CD4-positive, alpha-beta memory T cell (primary cell): ENCODE results near the gene EDEM1. TPM values are rescaled to one million over a fixed set of nuclear protein-coding genes. Genes with fewer than 3 reads are reported as not detected.

ENCODE experiments used
- microRNA-seq: library from miRNA; unstranded; fragments of <30 nt; microRNA quantifications from one replicate; pipeline ENCODE4 v1.2.0, GENCODE V29; 2021; ENCODE audit warnings: borderline replicate concordance, borderline number of aligned reads, borderline microRNAs expressed, mixed read lengths
- polyA plus RNA-seq, 2 donors: library from polyadenylated mRNA; unstranded; fragments of 300-500 nt; fragmentation: Illumina TruSeq; gene quantifications; one replicate each; pipeline ENCODE4 v1.2.3, GENCODE V29; 2021
- total RNA-seq, 2 experiments: library from RNA; stranded (reverse); gene quantifications; one replicate each; pipeline ENCODE4 v1.2.3, GENCODE V29; 2021

The EDEM1 gene
- total and polyA plus RNA-seq, 4 experiments from 2014 or later: 42.4 to 153 (median 99.4) TPM

Small RNAs within 50 kb of the gene (microRNA-seq; reads per million reads assigned to microRNA genes)
- not detected for gene MIR4790

Other genes starting within 250 kb of the EDEM1 start
- 10 to 100 TPM; 44.9 to 45.8 TPM for gene BHLHE40, start 208.3 kb upstream of the EDEM1 start, total RNA-seq
- 10 to 100 TPM; 33.0 to 34.6 TPM for gene BHLHE40, start 208.3 kb upstream of the EDEM1 start, polyA plus RNA-seq
- gene ARL8B, start 65.4 kb upstream of the EDEM1 start, total RNA-seq: 10 to 100 TPM; 55.5 to 60.5 TPM
- gene ARL8B, start 65.4 kb upstream of the EDEM1 start, polyA plus RNA-seq: 10 to 100 TPM; 46.1 to 60.9 TPM